HUES6 (cell line): Measurements from ENCODE around the gene FRMD3.

ENCODE experiments used
- H3K27ac ChIP-seq: 2 replicates; pipeline ENCODE4 v1.7.0; 2013; ENCODE audit warnings: low read depth, mild to moderate bottlenecking, low read length, inconsistent platforms
- H3K27me3 ChIP-seq: 2 replicates; pipeline ENCODE4 v1.6.1; 2013; ENCODE audit warnings: low read length; ENCODE audit not compliant: control insufficient read depth, insufficient read depth
- H3K36me3 ChIP-seq: 2 replicates; pipeline ENCODE4 v1.6.1; 2013; ENCODE audit warnings: low read length; ENCODE audit not compliant: control insufficient read depth, insufficient read depth
- H3K4me1 ChIP-seq: 2 replicates; pipeline ENCODE4 v1.6.1; 2013; ENCODE audit warnings: low read length; ENCODE audit not compliant: control insufficient read depth, insufficient read depth
- H3K4me3 ChIP-seq: 2 replicates; pipeline ENCODE4 v1.5.1; 2013; ENCODE audit warnings: low read depth, low read length
- H3K9ac ChIP-seq: one replicate; pipeline ENCODE4 v1.6.1; 2013; ENCODE audit warnings: mild to moderate bottlenecking, low read length
- H3K9me3 ChIP-seq: 2 replicates; pipeline ENCODE4 v1.6.1; 2013; ENCODE audit warnings: low read depth, low read length; ENCODE audit not compliant: control insufficient read depth, insufficient read depth

The FRMD3 gene

DNA sequence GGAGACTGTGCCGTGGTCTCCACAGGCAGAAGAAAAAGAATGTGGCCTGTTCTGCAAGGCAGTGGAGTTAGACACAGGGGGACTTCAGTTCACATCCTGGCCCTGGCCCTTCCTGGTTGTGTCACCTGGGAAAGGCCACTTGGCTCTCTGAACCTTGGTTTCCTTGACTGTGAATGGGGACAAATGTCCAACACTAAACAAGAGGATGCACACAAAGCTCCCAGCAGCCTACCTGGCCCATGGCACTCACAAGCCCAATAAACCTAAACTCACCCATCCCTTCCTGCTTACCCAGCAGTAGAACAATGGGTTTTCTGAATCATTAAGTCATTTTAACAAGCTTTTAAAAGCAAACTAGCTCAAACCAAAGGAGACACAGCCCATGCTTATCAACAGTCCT, 103.9 kb downstream of the FRMD3 start:
- Histone ChIP-seq H3K27ac (no peak overlapping the region), H3K27me3 (no peaks in the 10 kb centered on the region), H3K4me3 (no peak overlapping the region)

DNA sequence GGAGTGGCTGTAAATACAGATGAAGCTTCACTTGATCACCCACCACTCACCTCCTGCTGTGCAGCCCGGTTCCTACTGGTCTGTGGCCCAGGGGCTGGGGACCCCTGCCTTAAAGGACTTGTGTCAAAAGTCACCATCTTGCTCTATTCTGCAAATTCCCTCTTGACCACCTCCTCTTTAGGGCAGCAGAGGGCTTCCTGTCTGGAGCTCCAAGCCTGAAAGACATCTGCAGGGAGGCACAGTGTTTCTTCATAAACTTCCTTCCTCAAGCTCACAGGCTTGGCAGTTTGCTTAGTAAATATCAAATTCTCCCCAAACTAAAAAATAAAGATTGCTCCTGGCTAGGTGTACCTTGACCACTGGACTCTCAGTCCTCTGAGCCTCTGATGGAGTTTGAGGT, 104.4 kb downstream of the FRMD3 start:
- no peaks in the 10 kb centered on the region for H3K27me3 ChIP-seq
- H3K36me3 ChIP-seq, result no peaks in the 10 kb centered on the region
- H3K4me3 ChIP-seq, result no peak overlapping the region
- H3K4me1 ChIP-seq, result 0 out of 2 replicates have a peak, but pooled peaks cover 6% of the 10 kb centered on the region
- no peak overlapping the region for H3K27ac ChIP-seq
- H3K9me3 ChIP-seq, result peaks cover 6% of the 10 kb centered on the region
- H3K9ac ChIP-seq, result no peak overlapping the region

More for the DNA sequence above, 103.9 kb downstream of the FRMD3 start:
- Histone ChIP-seq H3K36me3 (no peaks in the 10 kb centered on the region), H3K9ac (no peak overlapping the region), H3K9me3 (peaks cover 6% of the 10 kb centered on the region), H3K4me1 (0 out of 2 replicates have a peak, but pooled peaks cover 6% of the 10 kb centered on the region)

DNA sequence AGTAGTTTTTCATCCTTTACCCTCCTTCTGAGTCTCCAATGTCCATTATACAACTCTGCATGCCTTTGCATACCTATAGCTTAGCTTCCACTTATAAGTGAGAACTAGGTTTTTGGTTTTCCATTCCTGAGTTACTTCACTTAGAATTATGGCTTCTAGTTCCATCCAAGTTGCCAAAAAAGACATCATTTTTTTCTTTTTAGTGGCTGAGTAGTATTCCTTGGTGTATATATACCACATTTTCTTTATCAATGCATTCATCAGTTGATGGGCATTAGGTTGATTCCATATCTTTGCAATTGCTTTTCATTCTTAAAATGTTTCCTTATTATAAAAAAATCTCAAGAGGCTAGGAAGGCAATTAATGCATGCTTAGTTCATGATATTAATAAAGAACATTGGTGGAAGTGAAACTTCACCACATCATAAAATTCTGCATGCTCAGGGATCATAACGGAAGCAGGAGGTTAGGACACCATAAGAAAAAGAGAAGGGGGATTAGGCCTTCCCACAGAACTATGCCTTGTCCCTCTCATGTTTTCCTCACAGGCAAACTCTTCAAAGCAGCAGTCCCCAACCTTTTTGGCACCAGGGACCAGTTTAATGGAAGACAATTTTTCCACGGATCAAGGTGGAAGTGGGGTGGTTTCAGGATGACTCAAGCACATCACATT, 105.2 kb downstream of the FRMD3 start:
- no peak overlapping the region for H3K9ac ChIP-seq
- H3K4me3 ChIP-seq, result no peak overlapping the region
- H3K27ac ChIP-seq, result no peak overlapping the region
- peaks cover 6% of the 10 kb centered on the region for H3K9me3 ChIP-seq
- no peaks in the 10 kb centered on the region for H3K27me3 ChIP-seq
- 0 out of 2 replicates have a peak, but pooled peaks cover 6% of the 10 kb centered on the region for H3K4me1 ChIP-seq
- H3K36me3 ChIP-seq, result no peaks in the 10 kb centered on the region

DNA sequence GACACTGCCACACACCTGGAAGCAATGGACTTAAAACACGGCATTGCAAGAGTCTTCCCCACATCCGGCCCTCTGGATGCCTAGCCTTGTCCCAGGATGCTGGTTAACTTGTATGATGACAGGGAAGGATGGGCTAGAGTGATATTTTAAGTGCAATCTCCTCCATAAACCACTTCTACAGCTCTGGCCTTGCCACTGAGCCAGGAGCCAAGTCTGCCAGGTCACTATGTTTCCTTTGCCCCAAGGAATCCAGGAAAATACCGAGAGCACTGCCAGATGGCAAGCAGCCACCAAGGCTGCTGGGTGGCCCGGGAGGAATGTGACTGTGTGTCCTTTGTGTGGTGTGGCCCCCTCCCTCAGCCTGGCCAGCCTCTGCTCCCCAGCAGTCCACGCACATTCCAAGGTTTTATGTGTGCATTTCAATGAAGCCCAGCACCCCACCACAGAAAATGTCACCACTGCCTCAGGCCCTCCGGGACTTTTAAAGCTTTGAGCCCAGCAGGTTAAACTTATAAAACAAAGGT, 106.0 kb downstream of the FRMD3 start:
- H3K9me3 ChIP-seq, result peaks cover 6% of the 10 kb centered on the region

DNA sequence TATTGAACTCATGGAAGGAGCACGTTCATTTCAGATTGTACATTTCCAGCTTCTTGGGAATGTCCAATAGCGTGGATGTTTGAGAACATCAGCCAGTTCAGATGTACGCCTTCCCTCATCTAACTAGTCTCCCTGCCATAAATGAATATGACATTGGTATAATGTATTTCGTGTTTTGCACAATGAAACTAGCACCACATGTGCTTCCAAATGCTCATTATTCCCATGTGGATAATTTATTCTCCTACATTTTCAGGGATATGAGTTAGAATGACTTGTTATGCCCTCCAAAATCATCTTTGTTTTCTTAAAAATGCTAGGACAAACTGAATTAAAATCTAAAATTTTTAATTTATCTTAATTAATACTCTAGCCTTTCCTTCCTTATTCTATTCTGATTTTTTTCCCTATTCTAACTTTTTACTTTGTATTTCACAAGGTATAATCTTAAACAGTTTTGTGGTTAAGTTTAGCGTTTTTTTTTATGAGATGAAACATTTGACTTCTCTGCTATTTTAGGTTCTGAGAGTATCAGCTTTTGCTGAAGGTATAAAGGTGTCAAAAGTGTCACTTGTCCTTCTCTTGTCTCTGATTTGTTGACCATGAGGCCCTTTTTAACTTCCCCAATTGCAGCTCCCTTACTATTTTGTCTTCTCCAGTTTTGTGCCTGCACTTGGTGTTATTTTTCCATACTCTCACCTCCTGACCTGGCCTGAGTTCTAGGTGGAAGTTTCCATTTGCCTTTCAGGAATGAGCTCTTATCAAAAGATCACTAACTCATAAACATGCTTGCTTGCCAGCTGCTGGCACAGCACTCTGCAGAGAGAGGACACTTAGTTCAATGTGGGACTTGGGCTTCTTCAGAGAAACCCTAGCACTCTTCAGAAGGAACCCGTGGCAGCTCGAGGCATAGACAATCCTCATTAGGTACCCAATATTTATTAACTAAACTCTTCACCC, 106.8 kb downstream of the FRMD3 start:
- 0 out of 2 replicates have a peak, but pooled peaks cover 6% of the 10 kb centered on the region for H3K4me1 ChIP-seq
- H3K9me3 ChIP-seq, result peaks cover 6% of the 10 kb centered on the region
- no peak overlapping the region for H3K9ac ChIP-seq
- H3K27me3 ChIP-seq, result no peaks in the 10 kb centered on the region
- H3K27ac ChIP-seq, result no peak overlapping the region
- H3K4me3 ChIP-seq, result no peak overlapping the region
- H3K36me3 ChIP-seq, result no peaks in the 10 kb centered on the region

More for the DNA sequence above, 106.0 kb downstream of the FRMD3 start:
- H3K4me1 ChIP-seq, result 0 out of 2 replicates have a peak, but pooled peaks cover 6% of the 10 kb centered on the region
- H3K27me3 ChIP-seq, result no peaks in the 10 kb centered on the region
- no peak overlapping the region for H3K4me3 ChIP-seq
- H3K9ac ChIP-seq, result no peak overlapping the region
- H3K27ac ChIP-seq, result no peak overlapping the region
- H3K36me3 ChIP-seq, result no peaks in the 10 kb centered on the region

DNA sequence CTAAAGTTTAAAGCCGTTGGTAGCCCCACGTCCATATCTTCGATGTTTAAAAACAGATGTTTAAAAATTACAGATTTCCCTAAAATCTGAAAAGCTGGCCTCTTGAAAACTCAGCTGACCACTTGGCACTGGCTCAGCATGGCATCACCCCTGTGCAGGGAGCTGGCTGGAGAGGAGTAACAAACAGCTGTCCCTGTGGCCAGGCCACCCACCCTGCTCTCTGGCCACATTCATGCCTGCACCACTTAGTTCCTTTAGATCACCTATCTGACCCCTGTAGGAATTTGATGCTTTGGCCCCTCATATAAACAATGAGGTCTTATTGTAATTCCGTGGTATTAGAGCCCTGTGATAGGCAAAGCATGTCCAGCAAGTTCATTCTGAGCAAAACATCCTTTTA, 107.5 kb downstream of the FRMD3 start:
- H3K36me3 ChIP-seq, result no peaks in the 10 kb centered on the region
- H3K27me3 ChIP-seq, result no peaks in the 10 kb centered on the region
- H3K9ac ChIP-seq, result no peak overlapping the region
- H3K4me3 ChIP-seq, result no peak overlapping the region
- no peak overlapping the region for H3K27ac ChIP-seq
- 0 out of 2 replicates have a peak, but pooled peaks cover 6% of the 10 kb centered on the region for H3K4me1 ChIP-seq
- peaks cover 6% of the 10 kb centered on the region for H3K9me3 ChIP-seq

DNA sequence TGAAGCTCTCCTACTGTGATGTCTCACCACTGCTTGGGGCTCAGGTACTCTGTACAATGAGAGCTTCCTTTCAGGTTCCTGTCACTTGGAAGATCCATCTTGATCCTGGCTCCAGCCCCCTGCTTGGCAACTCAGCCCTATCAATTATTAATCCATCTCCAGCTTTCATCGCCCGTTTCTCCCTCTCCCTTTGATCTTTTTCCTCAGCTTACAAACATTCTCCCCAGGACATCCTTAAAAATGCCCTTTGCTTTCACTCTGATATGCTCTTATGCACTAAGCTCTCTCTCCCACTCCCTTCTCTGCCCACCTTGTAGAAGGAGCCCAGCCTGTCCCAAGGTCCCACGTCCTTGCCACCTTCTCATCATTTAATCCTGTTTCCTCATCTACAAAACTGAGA, 109.0 kb downstream of the FRMD3 start:
- Histone ChIP-seq H3K4me1 (0 out of 2 replicates have a peak, but pooled peaks cover 6% of the 10 kb centered on the region), H3K9ac (no peak overlapping the region), H3K9me3 (peaks cover 6% of the 10 kb centered on the region), H3K27ac (no peak overlapping the region), H3K4me3 (no peak overlapping the region), H3K36me3 (no peaks in the 10 kb centered on the region), H3K27me3 (no peaks in the 10 kb centered on the region)

DNA sequence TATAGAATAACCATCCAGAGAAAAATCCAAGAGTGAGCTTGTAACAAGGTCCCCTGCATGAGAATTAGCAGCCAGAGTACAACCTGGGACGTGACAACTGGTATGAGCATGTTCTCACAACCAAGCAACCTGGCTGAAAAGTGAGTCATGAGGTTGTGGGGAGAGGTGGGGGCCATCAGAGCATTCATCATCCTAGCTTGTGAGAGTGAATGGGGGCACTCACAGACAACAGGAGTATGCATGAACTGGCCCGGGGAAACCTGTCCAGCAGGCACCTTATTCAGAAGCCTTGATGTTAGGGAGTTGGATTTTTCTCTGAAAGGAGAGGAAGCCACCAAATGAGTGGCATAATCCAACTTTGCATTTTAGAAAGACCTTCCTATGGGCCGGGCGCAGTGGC, 113.0 kb downstream of the FRMD3 start:
- no peaks in the 10 kb centered on the region for H3K9me3 ChIP-seq
- H3K4me3 ChIP-seq, result no peak overlapping the region
- H3K9ac ChIP-seq, result no peak overlapping the region
- H3K36me3 ChIP-seq, result no peaks in the 10 kb centered on the region
- no peaks in the 10 kb centered on the region for H3K27me3 ChIP-seq
- H3K27ac ChIP-seq, result no peak overlapping the region
- no peaks in the 10 kb centered on the region for H3K4me1 ChIP-seq

DNA sequence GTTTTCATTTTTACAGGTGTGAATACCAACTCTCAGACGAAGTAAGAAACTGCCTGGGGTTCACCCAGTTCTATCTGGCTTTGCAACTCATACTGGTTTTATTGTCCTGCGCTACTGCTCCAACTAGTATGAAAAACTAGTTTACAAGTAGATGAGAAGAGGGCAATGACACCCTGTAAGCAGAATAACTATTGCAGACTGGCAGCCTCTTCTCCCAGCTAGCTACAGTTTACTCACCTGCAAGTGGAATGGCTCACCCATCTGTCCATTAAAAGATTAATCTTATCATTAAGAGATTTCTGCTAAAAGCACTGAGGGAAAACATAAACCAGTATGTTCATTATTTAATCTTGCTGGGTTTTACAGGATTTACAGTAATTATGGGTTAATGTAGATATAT, 113.4 kb downstream of the FRMD3 start:
- no peak overlapping the region for H3K27ac ChIP-seq
- H3K36me3 ChIP-seq, result no peaks in the 10 kb centered on the region
- no peaks in the 10 kb centered on the region for H3K4me1 ChIP-seq
- no peak overlapping the region for H3K4me3 ChIP-seq
- H3K27me3 ChIP-seq, result no peaks in the 10 kb centered on the region
- no peak overlapping the region for H3K9ac ChIP-seq
- no peaks in the 10 kb centered on the region for H3K9me3 ChIP-seq

DNA sequence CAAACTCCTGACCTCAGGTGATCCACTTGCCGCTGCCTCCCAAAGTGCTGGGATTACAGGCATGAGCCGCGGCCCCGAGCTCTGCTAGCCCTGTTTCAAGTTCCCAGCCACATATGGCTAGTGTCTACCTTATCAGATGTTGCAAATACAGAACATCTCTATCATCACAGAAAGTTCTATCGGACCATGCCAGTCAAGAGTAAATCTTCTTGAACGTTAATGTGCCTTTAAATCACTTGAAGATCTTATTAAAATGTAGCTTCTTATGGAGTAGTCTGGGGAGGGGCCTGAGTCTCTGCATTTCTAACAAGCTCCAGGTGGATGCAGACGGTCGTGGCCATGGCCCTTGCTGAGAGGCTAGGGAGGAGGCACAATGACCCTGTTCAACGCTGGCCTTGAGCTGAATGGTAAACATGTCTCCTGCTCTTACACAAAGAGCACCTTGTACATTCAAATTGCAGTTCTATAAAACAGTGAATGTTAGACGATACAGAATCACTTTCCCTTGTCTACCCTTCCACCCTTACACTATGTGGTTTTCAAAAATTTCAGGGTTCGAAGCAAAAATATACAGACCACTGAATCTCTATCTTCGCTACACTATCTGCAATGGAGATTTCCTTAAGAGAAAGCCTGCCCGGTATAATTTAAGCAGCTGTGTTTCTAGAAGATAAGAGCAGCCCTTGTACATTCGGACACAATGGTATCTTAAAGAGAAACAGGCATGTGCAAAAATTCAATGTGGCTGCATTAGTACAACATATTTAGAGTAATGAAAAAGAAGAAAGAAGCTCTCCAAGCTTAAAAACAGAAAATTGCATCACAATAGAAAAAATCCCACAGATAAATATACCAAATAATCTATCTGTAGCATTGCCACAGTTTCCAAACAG, 114.1 kb downstream of the FRMD3 start:
- Histone ChIP-seq H3K9ac (no peak overlapping the region), H3K36me3 (no peaks in the 10 kb centered on the region), H3K9me3 (no peaks in the 10 kb centered on the region), H3K4me1 (no peaks in the 10 kb centered on the region), H3K4me3 (no peak overlapping the region), H3K27ac (no peak overlapping the region), H3K27me3 (no peaks in the 10 kb centered on the region)
